AG09319 (cell line): ENCODE measurements around the gene DFFB.

ENCODE experiments used
- DNase-seq: peaks from one replicate; pipeline ENCODE4 v3.0.0-alpha.2; 2010; ENCODE audit warnings: low read depth; ENCODE audit errors: extremely low read depth
- CTCF ChIP-seq: IDR thresholded peaks from 2 replicates; pipeline ENCODE4 v1.5.1; 2011; ENCODE audit warnings: low read depth, mild to moderate bottlenecking, inconsistent platforms, low read length, moderate library complexity

DFFB gene

DNA sequence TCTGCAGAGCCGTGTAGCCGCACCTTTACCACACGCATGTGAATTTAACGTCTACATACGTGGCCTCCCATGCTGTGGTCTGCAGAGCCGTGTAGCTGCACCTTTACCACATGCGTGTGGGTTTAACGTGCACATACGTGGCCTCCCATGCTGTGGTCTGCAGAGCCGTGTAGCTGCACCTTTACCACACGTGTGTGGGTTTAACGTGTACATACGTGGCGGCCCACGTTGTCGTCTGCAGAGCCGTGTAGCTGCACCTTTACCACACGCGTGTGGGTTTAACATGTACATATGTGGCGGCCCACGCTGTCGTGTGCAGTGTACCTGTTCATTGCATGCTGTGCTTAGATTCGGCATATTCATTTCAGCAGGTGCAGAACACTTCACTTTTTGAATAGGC, 17.5 kb downstream of the DFFB start:
- DNase-seq: no peak
- no peak for TF ChIP-seq CTCF

- no peak for TF ChIP-seq CTCF
- DNase-seq: no peak
Measured at GRCh38 chr1:3876716-3877115, 19.4 kb downstream of the DFFB start.

DNA sequence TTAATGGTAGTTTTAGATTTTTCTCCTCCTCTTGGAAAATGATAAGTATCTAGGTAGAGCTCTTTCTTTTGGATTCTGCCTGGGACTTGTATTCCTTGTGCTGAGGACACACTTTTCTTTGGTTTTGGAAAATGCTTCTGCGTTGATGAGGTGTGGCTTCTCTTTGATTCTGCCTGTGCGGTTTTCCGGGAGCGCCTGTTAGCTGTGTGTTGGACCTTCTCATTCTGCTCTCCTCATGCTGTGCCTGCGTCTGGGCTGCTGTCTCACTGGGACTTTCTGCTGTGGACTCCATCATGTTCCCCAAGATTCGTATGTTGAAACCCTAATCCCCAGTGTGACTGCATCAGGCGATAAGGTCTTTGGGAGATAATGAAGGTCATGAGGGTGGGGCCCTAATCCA, 21.8 kb downstream of the DFFB start:
- no peak for TF ChIP-seq CTCF
- no peak for DNase-seq

- no peak for TF ChIP-seq CTCF
- no peak for DNase-seq
Measured at GRCh38 chr1:3879787-3880428, 22.6 kb downstream of the DFFB start.

- no peak for TF ChIP-seq CTCF
- DNase-seq: no peak
Measured at GRCh38 chr1:3880429-3881192, 23.3 kb downstream of the DFFB start.

- DNase-seq: no peak
- no peak for TF ChIP-seq CTCF
Measured at GRCh38 chr1:3881193-3881480, 23.9 kb downstream of the DFFB start.

- no peak for TF ChIP-seq CTCF
- DNase-seq: no peak
Measured at GRCh38 chr1:3883194-3883925, 26.1 kb downstream of the DFFB start.
